SKM-1 (cell line): ENCODE results near the gene DUT.

Experiments used
- DNase-seq: peaks from one replicate; lab custom pipeline; 2025; ENCODE audit not compliant: unreplicated experiment; lab: John Stamatoyannopoulos, UW

DUT gene

DNA sequence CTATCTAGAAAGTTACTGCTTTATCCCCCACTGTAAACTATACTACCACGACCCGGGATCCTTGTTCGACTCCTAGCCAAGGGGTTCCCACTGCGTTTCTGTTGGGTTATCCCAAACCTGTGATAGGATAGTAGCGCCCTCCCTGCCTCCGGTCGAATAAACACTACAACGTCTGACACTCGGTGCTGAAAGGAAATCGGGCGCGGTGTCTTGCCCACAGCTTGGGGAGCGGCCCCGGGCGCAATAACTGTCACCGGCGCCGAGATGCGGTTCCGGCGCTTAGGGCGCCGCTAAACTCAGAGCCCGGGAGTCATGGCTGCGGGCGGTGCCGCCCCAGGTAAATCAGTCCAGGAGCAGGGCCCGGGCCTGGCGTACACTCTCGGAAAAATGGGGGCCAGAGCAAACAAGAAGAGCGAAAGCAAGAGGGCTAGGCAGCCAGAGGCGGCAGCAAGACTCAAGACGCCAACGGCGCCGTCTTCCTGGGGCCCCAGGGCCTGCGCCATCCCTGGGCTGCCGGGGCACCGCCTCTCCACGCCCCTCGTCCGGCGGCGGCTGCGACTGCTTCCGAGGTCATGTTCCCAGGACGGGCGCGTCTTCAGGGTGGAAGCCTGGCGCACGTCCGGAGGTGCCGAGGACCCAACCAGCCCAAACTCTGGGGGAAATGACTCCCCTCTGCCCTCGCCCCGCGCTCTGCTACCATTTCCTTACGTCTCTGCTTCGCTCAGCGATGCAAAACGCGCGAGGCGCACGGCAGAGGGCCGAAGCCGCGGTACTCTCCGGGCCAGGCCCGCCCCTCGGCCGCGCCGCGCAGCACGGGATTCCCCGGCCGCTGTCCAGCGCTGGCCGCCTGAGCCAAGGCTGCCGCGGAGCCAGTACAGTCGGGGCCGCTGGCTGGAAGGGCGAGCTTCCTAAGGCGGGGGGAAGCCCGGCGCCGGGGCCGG, at the start of gene DUT:
DUT (plus strand) TSS at position 575 of the 941 bp plus-strand sequence; CDS start at position 662, 87 bp downstream.
- peak; percentile 39 for DNase-seq

- DNase-seq: no peak
Measured at GRCh38 chr15:48281674-48282073, 49.6 kb upstream of the DUT start.

DNA sequence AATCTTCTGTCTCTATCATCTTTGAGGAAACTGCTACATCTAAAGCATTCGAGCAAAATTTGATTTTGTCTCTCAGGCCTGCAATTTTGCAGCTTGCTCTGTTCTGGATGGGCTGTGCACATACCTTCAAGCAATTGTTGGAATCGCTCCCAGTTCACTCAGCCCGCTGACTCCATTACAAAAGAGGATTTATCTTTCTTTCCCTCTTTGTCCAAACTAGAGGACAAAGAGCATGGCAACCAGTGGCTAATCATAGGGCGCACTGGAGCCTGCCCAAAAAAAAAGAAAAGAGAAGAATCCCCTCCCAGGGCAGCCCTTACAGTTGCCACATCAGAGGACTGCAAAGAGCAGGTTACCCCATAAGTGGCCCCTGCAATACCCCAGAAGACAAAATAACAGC, 49.0 kb upstream of the DUT start:
- DNase-seq: no peak

GRCh38 chr15:48283396-48284145, 47.7 kb upstream of the DUT start:
- no peak for DNase-seq

DNA sequence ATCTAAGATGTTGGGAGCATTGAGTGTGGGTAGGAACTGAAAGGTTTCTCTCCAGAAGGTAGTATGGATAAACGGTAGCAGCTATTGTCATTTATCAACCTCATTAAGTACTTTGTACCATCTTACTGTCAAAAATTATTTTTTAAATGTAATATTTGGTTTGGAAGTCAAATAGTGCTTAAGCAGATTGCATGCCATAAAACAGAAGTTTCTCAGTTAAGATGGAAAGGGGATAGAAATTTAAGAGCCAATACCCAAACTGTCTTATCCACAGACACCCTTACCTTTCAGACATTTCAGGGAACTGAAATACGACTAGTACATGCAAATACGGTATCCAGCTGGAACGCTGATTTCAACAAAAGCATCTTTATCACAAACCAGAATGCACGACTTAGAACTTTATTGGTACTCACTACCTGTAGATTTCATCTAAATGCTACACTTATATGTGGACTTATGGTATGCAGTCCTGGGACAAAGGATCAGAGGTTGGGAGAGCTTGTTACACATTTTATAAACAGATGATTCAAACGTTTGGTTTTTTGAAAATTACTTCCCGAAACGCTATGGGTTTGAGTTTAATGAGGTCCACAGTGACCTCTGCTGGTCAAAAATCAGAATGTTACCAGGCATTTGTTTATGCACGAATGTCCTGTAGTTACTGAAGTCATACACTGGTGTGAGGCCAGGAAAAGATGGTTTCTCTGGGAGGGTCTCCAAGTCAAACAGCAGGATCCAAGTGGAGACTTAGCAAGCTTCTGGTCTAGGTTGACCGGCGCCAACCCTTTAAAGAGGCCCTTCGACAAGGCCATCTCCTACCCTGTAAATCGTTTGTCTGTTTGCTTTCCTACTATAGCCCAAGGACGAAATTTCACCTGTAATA, 45.7 kb upstream of the DUT start:
- DNase-seq: peak; percentile 73

GRCh38 chr15:48289628-48290027, 41.6 kb upstream of the DUT start:
- DNase-seq: no peak

- DNase-seq: no peak
Measured at GRCh38 chr15:48292458-48292857, 38.8 kb upstream of the DUT start.

- no peak for DNase-seq
Measured at GRCh38 chr15:48297668-48298067, 33.6 kb upstream of the DUT start.

GRCh38 chr15:48298914-48299313, 32.3 kb upstream of the DUT start:
- no peak for DNase-seq

DNA sequence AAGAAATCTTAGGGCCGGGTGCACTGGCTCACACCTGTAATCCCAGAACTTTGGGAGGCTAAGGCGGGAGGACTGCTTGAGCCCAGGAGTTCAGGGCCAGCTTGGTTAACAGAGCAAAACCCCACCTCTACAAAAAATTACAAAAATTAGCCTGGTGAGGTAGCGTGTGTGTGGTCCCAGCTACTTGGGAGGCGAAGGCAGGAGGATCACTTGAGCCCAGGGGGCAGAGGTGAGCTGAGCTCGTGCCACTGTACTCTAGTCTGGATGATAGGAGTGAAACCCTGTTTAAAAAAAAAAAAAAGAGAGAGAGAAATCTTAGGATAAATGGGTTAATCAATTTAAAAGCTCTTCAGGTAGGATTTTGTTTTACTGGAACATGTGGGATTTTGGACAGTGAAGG, 31.2 kb upstream of the DUT start:
- DNase-seq: no peak

- DNase-seq: no peak
Measured at GRCh38 chr15:48304398-48304797, 26.8 kb upstream of the DUT start.

- DNase-seq: no peak
Measured at GRCh38 chr15:48306639-48307038, 24.6 kb upstream of the DUT start.

DNA sequence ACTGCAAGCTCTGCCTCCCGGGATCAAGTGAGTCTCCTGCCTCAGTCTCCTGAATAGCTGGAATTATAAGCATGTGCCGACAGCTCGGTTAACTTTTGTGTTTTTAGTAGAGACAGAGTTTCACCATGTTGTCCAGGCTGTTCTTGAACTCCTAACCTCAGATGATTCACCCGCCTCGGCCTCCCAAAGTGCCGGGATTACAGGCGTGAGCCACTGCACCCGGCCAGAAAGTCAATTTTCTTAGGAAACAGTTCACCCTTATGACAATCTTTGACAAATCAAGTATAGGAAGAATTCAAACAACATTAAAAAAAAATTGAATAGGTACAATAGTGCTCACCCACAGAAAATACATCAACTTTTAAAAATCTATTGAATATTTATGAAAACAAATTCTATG, 23.6 kb upstream of the DUT start:
- no peak for DNase-seq

DNA sequence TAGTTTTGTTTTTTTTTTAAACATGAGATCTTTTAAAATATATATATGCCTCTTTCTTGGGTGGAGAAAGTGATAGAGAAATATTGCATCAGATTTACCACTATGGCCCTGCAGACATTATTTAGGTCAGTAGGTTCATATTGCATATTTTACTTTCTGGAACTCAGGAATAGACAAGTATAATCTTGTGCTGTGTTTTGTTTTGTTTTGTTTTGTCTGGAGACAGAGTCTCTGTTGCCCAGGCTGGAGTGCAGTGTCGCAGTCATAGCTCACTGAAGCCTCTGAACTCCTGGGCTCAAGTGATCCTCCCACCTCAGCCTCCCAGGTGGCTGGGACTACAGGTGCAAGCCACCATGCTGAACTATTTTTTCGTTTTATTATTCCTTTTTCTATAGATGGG, 21.5 kb upstream of the DUT start:
- DNase-seq: no peak

DNA sequence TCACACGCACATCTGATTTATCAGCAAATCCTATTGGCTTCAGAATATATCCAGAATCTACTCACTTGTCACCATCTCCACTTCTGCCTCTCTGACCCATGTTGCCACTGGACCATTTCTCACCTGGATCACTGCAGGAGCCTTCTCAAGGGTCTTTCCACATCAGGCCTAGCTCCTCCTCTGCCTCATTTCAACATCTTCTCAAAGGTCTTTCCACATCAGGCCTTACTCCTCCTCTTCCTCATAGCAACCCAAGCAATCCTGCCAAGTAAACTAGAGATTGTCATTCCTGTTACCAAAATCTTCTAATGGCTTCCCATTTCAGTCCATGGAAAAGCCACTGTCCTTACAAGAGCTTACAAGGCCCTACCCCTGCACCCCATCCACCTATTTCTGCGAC, 18.0 kb upstream of the DUT start:
- DNase-seq: peak; percentile 57

- no peak for DNase-seq
Measured at GRCh38 chr15:48315041-48315440, 16.2 kb upstream of the DUT start.

DNA sequence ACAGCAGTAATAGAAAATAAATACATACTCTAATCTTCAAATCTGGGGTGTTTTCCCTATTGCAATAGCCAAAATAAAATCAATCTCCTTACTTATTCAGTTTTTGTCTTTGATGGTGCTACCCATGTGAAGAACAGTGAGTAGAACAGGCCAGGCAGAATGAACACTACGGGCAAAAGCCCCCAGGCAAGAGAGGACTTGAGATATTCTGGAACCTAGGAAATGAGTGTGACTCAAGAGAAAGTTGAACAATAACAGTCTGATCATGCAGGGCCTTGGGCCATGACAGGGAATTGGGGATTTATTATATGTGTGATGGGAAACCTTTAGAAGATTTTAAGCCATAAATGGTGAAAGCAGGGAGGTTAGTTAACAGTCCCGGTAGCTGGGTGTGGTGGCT, 14.0 kb upstream of the DUT start:
- DNase-seq: no peak

DNA sequence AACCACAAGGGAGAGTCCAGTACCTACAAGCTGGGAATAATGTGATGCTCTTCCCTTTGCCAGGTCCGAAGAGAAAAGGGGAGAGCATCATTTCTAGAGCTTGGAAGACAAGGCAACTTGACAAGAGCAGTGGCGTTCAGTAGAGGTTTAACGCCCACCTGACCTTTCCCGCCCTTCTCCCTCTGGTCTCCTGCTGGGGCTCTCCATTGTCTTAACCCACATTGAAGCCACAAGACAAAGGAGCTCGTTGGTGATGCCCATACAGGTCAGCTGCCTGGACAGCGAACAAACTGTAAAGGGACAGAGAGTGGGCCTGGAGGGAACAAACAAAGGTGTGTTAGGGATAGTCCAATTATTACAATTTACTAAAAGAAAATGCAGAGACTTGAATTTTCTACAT, 13.1 kb upstream of the DUT start:
- no peak for DNase-seq

GRCh38 chr15:48323294-48323693, 7.9 kb upstream of the DUT start:
- no peak for DNase-seq

GRCh38 chr15:48324949-48325348, 6.3 kb upstream of the DUT start:
- DNase-seq: no peak

- no peak for DNase-seq
Measured at GRCh38 chr15:48325400-48325799, 5.8 kb upstream of the DUT start.
